ENCODE measurements around the gene HBG2.

DNA sequence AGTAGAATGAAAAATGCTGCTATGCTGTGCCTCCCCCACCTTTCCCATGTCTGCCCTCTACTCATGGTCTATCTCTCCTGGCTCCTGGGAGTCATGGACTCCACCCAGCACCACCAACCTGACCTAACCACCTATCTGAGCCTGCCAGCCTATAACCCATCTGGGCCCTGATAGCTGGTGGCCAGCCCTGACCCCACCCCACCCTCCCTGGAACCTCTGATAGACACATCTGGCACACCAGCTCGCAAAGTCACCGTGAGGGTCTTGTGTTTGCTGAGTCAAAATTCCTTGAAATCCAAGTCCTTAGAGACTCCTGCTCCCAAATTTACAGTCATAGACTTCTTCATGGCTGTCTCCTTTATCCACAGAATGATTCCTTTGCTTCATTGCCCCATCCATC lies 30.1 kb upstream of the HBG2 start:
- TF ChIP-seq, protein P1, sequence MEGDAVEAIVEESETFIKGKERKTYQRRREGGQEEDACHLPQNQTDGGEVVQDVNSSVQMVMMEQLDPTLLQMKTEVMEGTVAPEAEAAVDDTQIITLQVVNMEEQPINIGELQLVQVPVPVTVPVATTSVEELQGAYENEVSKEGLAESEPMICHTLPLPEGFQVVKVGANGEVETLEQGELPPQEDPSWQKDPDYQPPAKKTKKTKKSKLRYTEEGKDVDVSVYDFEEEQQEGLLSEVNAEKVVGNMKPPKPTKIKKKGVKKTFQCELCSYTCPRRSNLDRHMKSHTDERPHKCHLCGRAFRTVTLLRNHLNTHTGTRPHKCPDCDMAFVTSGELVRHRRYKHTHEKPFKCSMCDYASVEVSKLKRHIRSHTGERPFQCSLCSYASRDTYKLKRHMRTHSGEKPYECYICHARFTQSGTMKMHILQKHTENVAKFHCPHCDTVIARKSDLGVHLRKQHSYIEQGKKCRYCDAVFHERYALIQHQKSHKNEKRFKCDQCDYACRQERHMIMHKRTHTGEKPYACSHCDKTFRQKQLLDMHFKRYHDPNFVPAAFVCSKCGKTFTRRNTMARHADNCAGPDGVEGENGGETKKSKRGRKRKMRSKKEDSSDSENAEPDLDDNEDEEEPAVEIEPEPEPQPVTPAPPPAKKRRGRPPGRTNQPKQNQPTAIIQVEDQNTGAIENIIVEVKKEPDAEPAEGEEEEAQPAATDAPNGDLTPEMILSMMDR (conservative IDR thresholded peaks at IDR 0.05; ENCODE audit: low read depth in 2 of 2) = no peak
- no peak for TF ChIP-seq EZH2 (IDR thresholded peaks at IDR 0.05; ENCODE audit: low read depth, unreplicated experiment)
- TF ChIP-seq, protein P2, sequence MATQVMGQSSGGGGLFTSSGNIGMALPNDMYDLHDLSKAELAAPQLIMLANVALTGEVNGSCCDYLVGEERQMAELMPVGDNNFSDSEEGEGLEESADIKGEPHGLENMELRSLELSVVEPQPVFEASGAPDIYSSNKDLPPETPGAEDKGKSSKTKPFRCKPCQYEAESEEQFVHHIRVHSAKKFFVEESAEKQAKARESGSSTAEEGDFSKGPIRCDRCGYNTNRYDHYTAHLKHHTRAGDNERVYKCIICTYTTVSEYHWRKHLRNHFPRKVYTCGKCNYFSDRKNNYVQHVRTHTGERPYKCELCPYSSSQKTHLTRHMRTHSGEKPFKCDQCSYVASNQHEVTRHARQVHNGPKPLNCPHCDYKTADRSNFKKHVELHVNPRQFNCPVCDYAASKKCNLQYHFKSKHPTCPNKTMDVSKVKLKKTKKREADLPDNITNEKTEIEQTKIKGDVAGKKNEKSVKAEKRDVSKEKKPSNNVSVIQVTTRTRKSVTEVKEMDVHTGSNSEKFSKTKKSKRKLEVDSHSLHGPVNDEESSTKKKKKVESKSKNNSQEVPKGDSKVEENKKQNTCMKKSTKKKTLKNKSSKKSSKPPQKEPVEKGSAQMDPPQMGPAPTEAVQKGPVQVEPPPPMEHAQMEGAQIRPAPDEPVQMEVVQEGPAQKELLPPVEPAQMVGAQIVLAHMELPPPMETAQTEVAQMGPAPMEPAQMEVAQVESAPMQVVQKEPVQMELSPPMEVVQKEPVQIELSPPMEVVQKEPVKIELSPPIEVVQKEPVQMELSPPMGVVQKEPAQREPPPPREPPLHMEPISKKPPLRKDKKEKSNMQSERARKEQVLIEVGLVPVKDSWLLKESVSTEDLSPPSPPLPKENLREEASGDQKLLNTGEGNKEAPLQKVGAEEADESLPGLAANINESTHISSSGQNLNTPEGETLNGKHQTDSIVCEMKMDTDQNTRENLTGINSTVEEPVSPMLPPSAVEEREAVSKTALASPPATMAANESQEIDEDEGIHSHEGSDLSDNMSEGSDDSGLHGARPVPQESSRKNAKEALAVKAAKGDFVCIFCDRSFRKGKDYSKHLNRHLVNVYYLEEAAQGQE (IDR thresholded peaks at IDR 0.05; ENCODE audit: unreplicated experiment) = no peak
- TF ChIP-seq, protein P3, sequence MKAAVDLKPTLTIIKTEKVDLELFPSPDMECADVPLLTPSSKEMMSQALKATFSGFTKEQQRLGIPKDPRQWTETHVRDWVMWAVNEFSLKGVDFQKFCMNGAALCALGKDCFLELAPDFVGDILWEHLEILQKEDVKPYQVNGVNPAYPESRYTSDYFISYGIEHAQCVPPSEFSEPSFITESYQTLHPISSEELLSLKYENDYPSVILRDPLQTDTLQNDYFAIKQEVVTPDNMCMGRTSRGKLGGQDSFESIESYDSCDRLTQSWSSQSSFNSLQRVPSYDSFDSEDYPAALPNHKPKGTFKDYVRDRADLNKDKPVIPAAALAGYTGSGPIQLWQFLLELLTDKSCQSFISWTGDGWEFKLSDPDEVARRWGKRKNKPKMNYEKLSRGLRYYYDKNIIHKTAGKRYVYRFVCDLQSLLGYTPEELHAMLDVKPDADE (IDR thresholded peaks at IDR 0.05) = no peak
- no peak for TF ChIP-seq CREB1 (CRISPR knock-in tag; IDR thresholded peaks at IDR 0.05; ENCODE audit: low read depth)
- TF ChIP-seq POLR2AphosphoS5 (IDR thresholded peaks at IDR 0.05; ENCODE audit: low read depth) = no peak
- TF ChIP-seq EZH2phosphoT487 (IDR thresholded peaks at IDR 0.05; ENCODE audit: unreplicated experiment) = no peak
- no peak for TF ChIP-seq STAT1 (IDR thresholded peaks at IDR 0.05; ENCODE audit: unreplicated experiment)
- TF ChIP-seq JUNB (IDR thresholded peaks at IDR 0.05; ENCODE audit: unreplicated experiment) = no peak

All from GM23338 (cell line).